H1 (cell line): ENCODE data around the gene ARMH4.

Experiments used
- BRCA1 ChIP-seq: IDR thresholded peaks from 2 replicates; pipeline ENCODE4 v1.6.1; 2012; ENCODE audit warnings: low read depth, low read length, improper control_type of control experiment
- CTCF ChIP-seq, 3 experiments: IDR thresholded peaks; 1 replicate in 2 of 3; 2 replicates in 1 of 3; pipeline versions ENCODE4 v1.5.1 to v1.6.1; 2011; ENCODE audit warnings: low read length in 3 of 3, mild to moderate bottlenecking in 3 of 3, inconsistent platforms in 2 of 3, low read depth in 1 of 3, moderate library complexity in 1 of 3; ENCODE audit not compliant: insufficient read depth in 1 of 3; ENCODE audit errors: control extremely low read depth in 1 of 3
- EZH2 ChIP-seq: fragments of 200-600 bp; sonication (generic); IDR thresholded peaks from 2 replicates; pipeline ENCODE4 v1.7.1; 2012; ENCODE audit warnings: low read depth, mild to moderate bottlenecking, moderate library complexity, low read length, inconsistent platforms; ENCODE audit not compliant: severe bottlenecking
- KDM1A ChIP-seq: fragments of 200-600, 300-600 bp; sonication (generic); IDR thresholded peaks from 2 replicates; pipeline ENCODE4 v1.7.1; 2016; ENCODE audit warnings: mild to moderate bottlenecking, low read length, borderline replicate concordance
- POLR2A ChIP-seq, 2 experiments: IDR thresholded peaks; 1 replicate in 1 of 2; 2 replicates in 1 of 2; pipeline ENCODE4 v1.6.1; 2011; ENCODE audit warnings: low read depth in 2 of 2, low read length in 2 of 2, mild to moderate bottlenecking in 2 of 2; ENCODE audit errors: control extremely low read depth in 1 of 2
- USF2 ChIP-seq: IDR thresholded peaks from 2 replicates; pipeline ENCODE4 v1.6.1; 2011; ENCODE audit warnings: low read length, improper control_type of control experiment
- ZNF274 ChIP-seq: IDR thresholded peaks from 2 replicates; pipeline ENCODE4 v1.7.0; 2012; ENCODE audit warnings: low read length, borderline replicate concordance; ENCODE audit errors: extremely low read depth

- TF ChIP-seq EZH2 (no peak), POLR2A (IDR thresholded peaks at IDR 0.05; ENCODE audit: control extremely low read depth in 1 of 2, low read depth in 2 of 2, low read length in 2 of 2) (no peak), CTCF (IDR thresholded peaks at IDR 0.05; ENCODE audit: control extremely low read depth in 1 of 3, insufficient read depth in 1 of 3, low read depth in 1 of 3, low read length in 3 of 3) (no peak), BRCA1 (no peak), KDM1A (no peak), USF2 (no peak), ZNF274 (no peak)
Observed at GRCh38 chr14:57974896-57975295, 177.1 kb downstream of the ARMH4 start.
